ENCODE measurements around the gene LRP6. TPM values are rescaled to one million over a fixed set of nuclear protein-coding genes. Genes with fewer than 3 reads are reported as not detected.

LRP6 gene
- total RNA-seq, 4 donors from 2014 or later, result 4.3 to 18.7 (median 9.0) TPM

- 87 to 95% methylated on average over 1 of the region's 1 CpG for WGBS, 2 donors
- H3K9me3 ChIP-seq, result peaks cover 0 to 12% (median 0%) of the 10 kb centered on the region in 3 donors
- H3K4me1 ChIP-seq, result peaks cover 0 to 12% (median 4%) of the 10 kb centered on the region in 3 donors
- H3K27me3 ChIP-seq, result no peaks in the 10 kb centered on the region
- no peak for TF ChIP-seq CTCF (IDR thresholded peaks at IDR 0.05)
- TF ChIP-seq POLR2A (IDR thresholded peaks at IDR 0.05), result no peak
- no peak for DNase-seq
- no peaks in the 10 kb centered on the region for H3K36me3 ChIP-seq
- intact Hi-C loops (cut with DNase I), result no loop called here
- no peak overlapping the region for H3K4me3 ChIP-seq
- no peak overlapping the region for H3K27ac ChIP-seq
These were observed 40.7 kb downstream of the LRP6 start for GRCh38 chr12:12226187-12226586.

- Histone ChIP-seq H3K9me3 (peaks cover 0 to 12% (median 0%) of the 10 kb centered on the region in 3 donors), H3K36me3 (no peaks in the 10 kb centered on the region), H3K27me3 (no peaks in the 10 kb centered on the region), H3K4me3 (no peak overlapping the region), H3K4me1 (peaks cover 0 to 4% (median 0%) of the 10 kb centered on the region in 3 donors), H3K27ac (no peak overlapping the region)
- WGBS, 2 donors, result 63 to 74% methylated on average over 2 of the region's 2 CpGs
- no peak for DNase-seq
- intact Hi-C loops (cut with DNase I), result no loop called here
- no peak for TF ChIP-seq CTCF (IDR thresholded peaks at IDR 0.05)
- no peak for TF ChIP-seq POLR2A (IDR thresholded peaks at IDR 0.05)
These were observed 42.5 kb downstream of the LRP6 start for GRCh38 chr12:12224240-12224940.

DNA sequence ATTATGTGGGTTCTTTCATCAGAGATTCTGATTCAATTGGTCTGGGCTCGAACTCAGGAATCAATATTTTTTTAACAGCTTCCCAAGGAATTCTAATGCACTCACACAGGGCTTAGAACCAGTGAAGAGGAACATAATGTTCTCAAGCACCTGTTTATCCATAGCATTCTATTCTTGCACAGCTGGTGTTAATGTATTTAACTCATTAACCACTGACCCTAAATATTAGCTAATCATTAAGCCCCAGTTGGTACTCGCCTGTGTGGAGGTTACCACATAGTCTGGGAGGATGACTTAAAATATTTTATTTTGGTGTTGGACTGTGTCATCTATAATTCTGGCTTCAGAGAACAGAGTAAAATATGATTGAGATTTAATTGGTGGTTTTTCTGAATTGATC lies 45.3 kb downstream of the LRP6 start:
- Histone ChIP-seq H3K4me3 (no peak overlapping the region), H3K9me3 (peaks cover 0 to 12% (median 0%) of the 10 kb centered on the region in 3 donors), H3K27me3 (no peaks in the 10 kb centered on the region), H3K4me1 (peaks cover 0 to 6% (median 0%) of the 10 kb centered on the region in 3 donors), H3K27ac (no peak overlapping the region), H3K36me3 (no peaks in the 10 kb centered on the region)
- intact Hi-C loops (cut with DNase I), result no loop called here
- WGBS, 2 donors, result 75 to 83% methylated on average over 2 of the region's 2 CpGs
- TF ChIP-seq POLR2A (IDR thresholded peaks at IDR 0.05) (no peak), CTCF (IDR thresholded peaks at IDR 0.05) (no peak)
- DNase-seq, result no peak

DNA sequence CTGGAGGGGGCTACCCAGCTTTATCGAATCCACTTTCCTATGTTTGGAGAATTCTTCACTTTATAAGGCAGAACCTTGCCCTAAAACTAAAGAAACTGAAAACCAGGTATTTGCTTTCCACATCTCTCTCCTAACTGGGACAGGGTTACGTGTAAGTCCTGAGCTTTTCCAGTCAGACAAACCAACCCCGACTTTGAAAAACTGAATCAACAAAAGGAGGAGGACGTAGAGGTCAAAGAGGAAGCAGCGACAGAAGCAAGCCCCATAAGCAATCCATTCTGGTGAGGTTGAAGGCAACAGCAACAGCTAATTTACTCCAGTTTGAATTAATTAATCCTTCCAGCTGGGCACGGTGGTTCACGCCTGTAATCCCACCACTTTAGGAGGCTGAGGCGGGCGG lies 47.2 kb downstream of the LRP6 start:
- WGBS, 2 donors, result 75 to 96% methylated on average over 6 to 8 of the region's 9 CpGs
- Histone ChIP-seq H3K27me3 (no peaks in the 10 kb centered on the region), H3K4me1 (peaks cover 0 to 6% (median 0%) of the 10 kb centered on the region in 3 donors), H3K4me3 (no peak overlapping the region), H3K36me3 (no peaks in the 10 kb centered on the region), H3K9me3 (no peaks in the 10 kb centered on the region), H3K27ac (no peak overlapping the region)
- TF ChIP-seq CTCF (IDR thresholded peaks at IDR 0.05) (no peak), POLR2A (IDR thresholded peaks at IDR 0.05) (no peak)
- no peak for DNase-seq
- intact Hi-C loops (cut with DNase I), result no loop called here

DNA sequence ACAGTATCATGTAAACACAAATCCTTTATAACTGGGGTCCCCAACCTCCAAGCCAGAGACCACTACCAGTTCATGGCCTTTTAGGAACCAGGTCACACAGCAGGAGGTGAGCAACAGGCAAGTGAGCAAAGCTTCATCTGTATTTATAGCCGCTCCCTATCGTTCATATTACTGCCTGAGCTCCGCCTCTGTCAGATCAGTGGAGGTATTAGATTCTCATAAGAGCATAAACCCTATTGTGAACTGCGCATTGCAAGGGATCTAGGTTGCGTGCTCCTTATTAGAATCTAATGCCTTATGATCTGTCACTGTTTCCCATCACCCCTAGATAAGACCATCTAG lies 49.9 kb downstream of the LRP6 start:
- Histone ChIP-seq H3K27me3 (no peaks in the 10 kb centered on the region), H3K9me3 (no peaks in the 10 kb centered on the region), H3K4me3 (no peak overlapping the region), H3K4me1 (peaks cover 0 to 6% (median 0%) of the 10 kb centered on the region in 3 donors), H3K27ac (no peak overlapping the region), H3K36me3 (no peaks in the 10 kb centered on the region)
- TF ChIP-seq POLR2A (IDR thresholded peaks at IDR 0.05), result no peak
- TF ChIP-seq CTCF (IDR thresholded peaks at IDR 0.05), result no peak
- no peak for DNase-seq
- intact Hi-C loops (cut with DNase I), result no loop called here
- WGBS, 2 donors, result 86 to 89% methylated on average over 5 of the region's 5 CpGs
